ENCODE measurements around the gene APBB2.

APBB2 gene

GRCh38 chr4:40990899-40991265 lies 223.5 kb downstream of the APBB2 start:
- DNase-seq = no peak

GRCh38 chr4:40990236-40990898 lies 224.0 kb downstream of the APBB2 start:
- no peak for DNase-seq

- DNase-seq = no peak
Observed at GRCh38 chr4:40987151-40987550, 227.2 kb downstream of the APBB2 start.

GRCh38 chr4:40986375-40986774 lies 228.0 kb downstream of the APBB2 start:
- DNase-seq = peak in 36 of 56 donors; percentile 2 to 80 (median 28)

GRCh38 chr4:40984051-40984450 lies 230.3 kb downstream of the APBB2 start:
- DNase-seq = peak in 1 of 56 donors; percentile 8

- peak in 11 of 56 donors; percentile 3 to 49 (median 19) for DNase-seq
Observed at GRCh38 chr4:40980318-40980883, 233.9 kb downstream of the APBB2 start.

GRCh38 chr4:40978548-40978947 lies 235.8 kb downstream of the APBB2 start:
- no peak for DNase-seq

GRCh38 chr4:40976343-40976742 lies 238.0 kb downstream of the APBB2 start:
- DNase-seq = peak in 2 of 56 donors; percentile 20 to 33

GRCh38 chr4:40972722-40973121 lies 241.6 kb downstream of the APBB2 start:
- DNase-seq = no peak

- no peak for DNase-seq
Observed at GRCh38 chr4:40971338-40971737, 243.0 kb downstream of the APBB2 start.

GRCh38 chr4:40969501-40969900 lies 244.8 kb downstream of the APBB2 start:
- no peak for DNase-seq

- DNase-seq = no peak
Observed at GRCh38 chr4:40967550-40967949, 246.8 kb downstream of the APBB2 start.

- DNase-seq = no peak
Observed at GRCh38 chr4:40966091-40966490, 248.3 kb downstream of the APBB2 start.

- no peak for DNase-seq
Observed at GRCh38 chr4:40963897-40964478, 250.4 kb downstream of the APBB2 start.

- no peak for DNase-seq
Observed at GRCh38 chr4:40962551-40963180, 251.7 kb downstream of the APBB2 start.

GRCh38 chr4:40960941-40961340 lies 253.4 kb downstream of the APBB2 start:
- DNase-seq = no peak

- no peak for DNase-seq
Observed at GRCh38 chr4:40957281-40957680, 257.1 kb downstream of the APBB2 start.

- DNase-seq = no peak
Observed at GRCh38 chr4:40956721-40957255, 257.6 kb downstream of the APBB2 start.

GRCh38 chr4:40954088-40954668 lies 260.2 kb downstream of the APBB2 start:
- DNase-seq = no peak

- peak in 19 of 56 donors; percentile 4 to 40 (median 19) for DNase-seq
Observed at GRCh38 chr4:40953283-40954087, 260.9 kb downstream of the APBB2 start.

GRCh38 chr4:40952672-40953071 lies 261.7 kb downstream of the APBB2 start:
- DNase-seq = no peak
